Ascending aorta (tissue), 2 donors: ENCODE data around the gene LTBP1. TPM values are rescaled to one million over a fixed set of nuclear protein-coding genes. Genes with fewer than 3 reads are reported as not detected.
A peak's percentile ranks its signal among the peaks of the same experiment; 100 is the strongest.

Experiments used
- DNase-seq, 2 donors: peaks; one replicate each; pipeline ENCODE4 v3.0.0-alpha.2; 2019; ENCODE audit warnings: low spot score in 2 of 2
- H3K27ac ChIP-seq, 2 donors: fragments of 200-600 bp; sonication (generic); one replicate each; pipeline ENCODE4 v1.5.1; 2016 to 2017; ENCODE audit warnings: mild to moderate bottlenecking in 1 of 2
- H3K27me3 ChIP-seq: fragments of 200-600 bp; sonication (generic); one replicate; pipeline ENCODE4 v1.5.1; 2017
- H3K36me3 ChIP-seq, 2 donors: fragments of 200-600 bp; sonication (generic); one replicate each; pipeline ENCODE4 v1.5.1; 2016
- H3K4me1 ChIP-seq, 2 donors: fragments of 200-600 bp; sonication (generic); one replicate each; pipeline ENCODE4 v1.5.1; 2016 to 2017; ENCODE audit warnings: mild to moderate bottlenecking in 1 of 2
- H3K4me3 ChIP-seq, 2 donors: fragments of 200-600 bp; sonication (generic); one replicate each; pipeline ENCODE4 v1.5.1; 2016 to 2017; ENCODE audit warnings: mild to moderate bottlenecking in 1 of 2
- H3K9me3 ChIP-seq, 2 donors: fragments of 200-600 bp; sonication (generic); one replicate each; pipeline ENCODE4 v1.5.1; 2016
- CTCF ChIP-seq, 3 experiments: fragments of 200-600 bp in 2 of 3; fragments of 450-650 bp in 1 of 3; sonication (generic) in 2 of 3; IDR thresholded peaks; one replicate each; pipeline ENCODE4 v1.5.1; 2016 to 2019; ENCODE audit warnings: antibody characterized with exemption in 3 of 3, mild to moderate bottlenecking in 1 of 3, moderate library complexity in 1 of 3
- intact Hi-C: fragments of 100-400 bp; cut with DNase I; formaldehyde crosslinking; loops from one replicate; pipeline ENCODE4 v1.15.1; 2023
- total RNA-seq: library from RNA; depleted of rRNA; stranded (reverse); fragments of >200 nt; gene quantifications from one replicate; pipeline ENCODE4 v1.1.0, GENCODE V29; 2016

LTBP1 gene
- total RNA-seq, 1 donor from 2014 or later, result 295 TPM

DNA sequence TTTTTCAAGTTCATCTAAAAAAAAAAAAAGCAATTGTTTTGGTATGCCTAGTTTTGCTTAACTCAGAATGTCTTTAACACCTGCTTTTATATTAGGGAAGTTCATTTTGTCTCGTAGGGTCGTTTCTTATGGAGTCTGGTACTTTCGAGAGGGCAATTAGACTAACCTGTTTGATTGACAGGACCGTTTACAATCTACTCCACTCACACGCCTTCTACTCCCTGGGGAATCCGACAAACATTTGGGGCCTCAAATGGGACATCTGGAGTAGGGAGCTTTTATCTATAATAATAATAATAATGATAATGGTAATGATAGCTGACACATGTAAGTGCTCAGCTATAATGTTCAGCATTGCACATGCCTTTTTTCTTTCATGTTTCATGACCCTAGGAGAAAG is 268.1 kb downstream of the LTBP1 start:
- H3K27ac ChIP-seq, result peak overlapping the region; percentile 87 to 95
- peaks cover 21 to 85% of the 10 kb centered on the region in 2 donors for H3K4me1 ChIP-seq
- intact Hi-C loops, result loop anchor here (5.0 kb wide), 3 partner anchors 62 to 153 kb away; no protein-coding TSS in a partner anchor

GRCh38 chr2:33215299-33215698 is 268.5 kb downstream of the LTBP1 start:
- peak in 1 of 2 donors; percentile 83 for DNase-seq
- intact Hi-C loops, result no loop called here
- no peak overlapping the region for H3K4me3 ChIP-seq
- peaks cover 21 to 85% of the 10 kb centered on the region in 2 donors for H3K4me1 ChIP-seq
- no peak for TF ChIP-seq CTCF (IDR thresholded peaks at IDR 0.05)
- H3K27ac ChIP-seq, result peak overlapping the region; percentile 87 to 95
- H3K36me3 ChIP-seq, result peaks cover 0 to 6% of the 10 kb centered on the region in 2 donors
- H3K9me3 ChIP-seq, result no peaks in the 10 kb centered on the region
- no peaks in the 10 kb centered on the region for H3K27me3 ChIP-seq

More for the DNA sequence above, 268.1 kb downstream of the LTBP1 start:
- no peak for TF ChIP-seq CTCF (IDR thresholded peaks at IDR 0.05)
- Histone ChIP-seq H3K4me3 (no peak overlapping the region), H3K36me3 (peaks cover 0 to 6% of the 10 kb centered on the region in 2 donors), H3K9me3 (no peaks in the 10 kb centered on the region), H3K27me3 (no peaks in the 10 kb centered on the region)
- DNase-seq, result no peak

GRCh38 chr2:33215983-33216382 is 269.2 kb downstream of the LTBP1 start:
- Histone ChIP-seq H3K27me3 (no peaks in the 10 kb centered on the region), H3K9me3 (no peaks in the 10 kb centered on the region), H3K4me1 (peaks cover 28 to 90% of the 10 kb centered on the region in 2 donors), H3K27ac (peak overlapping the region; percentile 87 to 95), H3K36me3 (peaks cover 0 to 6% of the 10 kb centered on the region in 2 donors), H3K4me3 (no peak overlapping the region)
- intact Hi-C loops, result no loop called here
- no peak for DNase-seq
- TF ChIP-seq CTCF (IDR thresholded peaks at IDR 0.05), result no peak

DNA sequence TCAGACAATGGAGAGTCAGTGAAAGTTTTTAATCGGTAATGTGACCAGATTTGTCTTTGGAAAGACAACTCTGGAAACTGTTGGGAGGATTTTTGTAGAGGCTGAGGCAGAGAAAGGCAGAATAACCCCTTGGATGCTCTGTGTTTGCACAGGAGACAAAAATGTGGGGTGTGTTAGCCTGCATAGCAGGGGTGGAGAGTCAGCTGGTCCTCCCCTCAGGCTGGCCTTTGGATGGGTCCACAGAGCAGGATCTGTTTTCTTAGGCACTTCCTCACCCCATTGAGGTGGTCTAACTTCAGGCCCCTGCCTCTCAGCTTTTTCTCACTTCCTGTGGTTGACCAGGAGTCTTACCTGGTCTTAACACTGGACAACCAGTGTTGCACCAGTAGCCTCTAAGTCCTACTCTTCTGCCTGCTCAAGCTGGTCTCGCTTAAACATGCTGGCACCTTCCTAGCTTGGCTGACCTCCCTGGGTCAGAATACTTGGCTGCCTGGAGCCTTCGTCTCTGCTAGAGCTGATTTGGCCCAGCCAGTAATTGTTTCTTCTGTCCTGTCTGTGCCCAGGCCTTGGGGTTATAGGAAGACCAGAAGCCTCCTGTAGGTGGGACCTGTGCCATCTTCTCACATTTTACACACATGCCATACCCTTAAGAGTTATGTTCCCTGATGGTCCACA is 269.9 kb downstream of the LTBP1 start:
- no peak for TF ChIP-seq CTCF (IDR thresholded peaks at IDR 0.05)
- peak in 1 of 2 donors; percentile 79 for DNase-seq
- H3K27me3 ChIP-seq, result no peaks in the 10 kb centered on the region
- no peaks in the 10 kb centered on the region for H3K9me3 ChIP-seq
- H3K36me3 ChIP-seq, result peaks cover 0 to 8% of the 10 kb centered on the region in 2 donors
- H3K4me3 ChIP-seq, result no peak overlapping the region
- H3K27ac ChIP-seq, result peak overlapping the region; percentile 87 to 95
- intact Hi-C loops, result no loop called here
- peaks cover 23 to 90% of the 10 kb centered on the region in 2 donors for H3K4me1 ChIP-seq

- Histone ChIP-seq H3K27ac (peak overlapping the region; percentile 87 to 95), H3K4me3 (no peak overlapping the region), H3K4me1 (peaks cover 25 to 90% of the 10 kb centered on the region in 2 donors), H3K36me3 (peaks cover 5 to 15% of the 10 kb centered on the region in 2 donors), H3K9me3 (no peaks in the 10 kb centered on the region), H3K27me3 (no peaks in the 10 kb centered on the region)
- no peak for TF ChIP-seq CTCF (IDR thresholded peaks at IDR 0.05)
- DNase-seq, result no peak
- intact Hi-C loops, result no loop called here
These were observed 270.7 kb downstream of the LTBP1 start for GRCh38 chr2:33217406-33217805.
